Ishikawa (cell line): Measurements from ENCODE around the gene FAM149A.

Experiments used
- CEBPB ChIP-seq: IDR thresholded peaks from 2 replicates; pipeline ENCODE4 v1.6.1; 2012
- CREB1 ChIP-seq: IDR thresholded peaks from 2 replicates; pipeline ENCODE4 v1.6.1; 2012; ENCODE audit warnings: low read depth
- EGR1 ChIP-seq: IDR thresholded peaks from 2 replicates; pipeline ENCODE4 v1.6.1; 2012
- EP300 ChIP-seq: IDR thresholded peaks from 2 replicates; pipeline ENCODE4 v1.6.1; 2012; ENCODE audit warnings: borderline replicate concordance
- FOXM1 ChIP-seq: IDR thresholded peaks from 2 replicates; pipeline ENCODE4 v1.6.1; 2012; ENCODE audit warnings: low read depth, borderline replicate concordance
- NFIC ChIP-seq: IDR thresholded peaks from 2 replicates; pipeline ENCODE4 v1.6.1; 2012
- RAD21 ChIP-seq: IDR thresholded peaks from 2 replicates; pipeline ENCODE4 v1.6.1; 2012; ENCODE audit warnings: low read depth
- TAF1 ChIP-seq: IDR thresholded peaks from 2 replicates; pipeline ENCODE4 v1.6.1; 2012; ENCODE audit warnings: low read depth, mild to moderate bottlenecking
- TCF12 ChIP-seq: IDR thresholded peaks from 2 replicates; pipeline ENCODE4 v1.6.1; 2012; ENCODE audit warnings: low read depth
- TEAD4 ChIP-seq: IDR thresholded peaks from 2 replicates; pipeline ENCODE4 v1.6.1; 2012
- YY1 ChIP-seq: IDR thresholded peaks from 2 replicates; pipeline ENCODE4 v1.6.1; 2012; ENCODE audit warnings: low read depth
- ZBTB7A ChIP-seq: IDR thresholded peaks from 2 replicates; pipeline ENCODE4 v1.6.1; 2012; ENCODE audit warnings: low read depth
- TF ChIP-seq, protein P1 (sequence below): IDR thresholded peaks from 2 replicates; pipeline ENCODE4 v1.6.1; 2012
- TF ChIP-seq, protein P2 (sequence below): IDR thresholded peaks from 2 replicates; pipeline ENCODE4 v1.6.1; 2012
- TF ChIP-seq, protein P3 (sequence below): IDR thresholded peaks from 2 replicates; pipeline ENCODE4 v1.6.1; 2012; ENCODE audit warnings: low read depth, mild to moderate bottlenecking

Gene FAM149A

DNA sequence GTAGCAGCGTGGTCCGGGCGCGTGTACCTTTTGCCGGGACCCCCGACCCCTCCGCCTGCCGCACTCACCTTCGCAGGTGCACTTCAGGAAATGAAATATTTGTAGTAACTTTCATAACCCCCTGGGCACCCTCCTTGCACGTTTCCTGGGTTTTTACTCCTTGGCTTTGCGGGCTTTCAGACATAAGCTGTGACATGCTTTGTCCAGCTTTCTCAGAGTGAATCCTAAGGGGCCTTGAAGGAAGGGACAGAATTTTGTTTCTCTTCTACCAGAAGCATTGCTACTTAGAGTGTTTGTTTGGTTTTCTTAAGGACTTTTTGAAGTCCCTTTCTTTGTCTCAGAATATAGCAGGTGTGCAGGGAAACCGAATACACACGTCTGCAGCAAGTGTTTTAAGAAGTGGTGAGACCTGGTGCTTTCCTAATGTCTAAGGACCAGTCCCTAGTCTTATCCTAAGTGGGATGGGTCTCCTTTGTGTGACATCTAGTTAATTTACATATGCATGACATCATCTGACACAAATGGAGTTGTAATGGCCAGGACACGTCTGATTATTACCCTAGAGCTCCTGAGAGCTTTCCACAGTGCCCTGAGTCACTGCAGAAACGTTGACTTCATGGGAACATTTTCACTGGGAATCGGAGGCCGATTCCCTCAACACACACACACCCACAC is 1.3 kb downstream of the FAM149A start:
- TF ChIP-seq TCF12 (no peak), YY1 (no peak), CEBPB (no peak), ZBTB7A (no peak), TAF1 (no peak), RAD21 (no peak), FOXM1 (no peak), TEAD4 (no peak), EP300 (no peak), EGR1 (no peak)
- TF ChIP-seq, protein P1, sequence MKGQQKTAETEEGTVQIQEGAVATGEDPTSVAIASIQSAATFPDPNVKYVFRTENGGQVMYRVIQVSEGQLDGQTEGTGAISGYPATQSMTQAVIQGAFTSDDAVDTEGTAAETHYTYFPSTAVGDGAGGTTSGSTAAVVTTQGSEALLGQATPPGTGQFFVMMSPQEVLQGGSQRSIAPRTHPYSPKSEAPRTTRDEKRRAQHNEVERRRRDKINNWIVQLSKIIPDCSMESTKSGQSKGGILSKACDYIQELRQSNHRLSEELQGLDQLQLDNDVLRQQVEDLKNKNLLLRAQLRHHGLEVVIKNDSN = no peak
- TF ChIP-seq, protein P2, sequence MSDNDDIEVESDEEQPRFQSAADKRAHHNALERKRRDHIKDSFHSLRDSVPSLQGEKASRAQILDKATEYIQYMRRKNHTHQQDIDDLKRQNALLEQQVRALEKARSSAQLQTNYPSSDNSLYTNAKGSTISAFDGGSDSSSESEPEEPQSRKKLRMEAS = no peak

DNA sequence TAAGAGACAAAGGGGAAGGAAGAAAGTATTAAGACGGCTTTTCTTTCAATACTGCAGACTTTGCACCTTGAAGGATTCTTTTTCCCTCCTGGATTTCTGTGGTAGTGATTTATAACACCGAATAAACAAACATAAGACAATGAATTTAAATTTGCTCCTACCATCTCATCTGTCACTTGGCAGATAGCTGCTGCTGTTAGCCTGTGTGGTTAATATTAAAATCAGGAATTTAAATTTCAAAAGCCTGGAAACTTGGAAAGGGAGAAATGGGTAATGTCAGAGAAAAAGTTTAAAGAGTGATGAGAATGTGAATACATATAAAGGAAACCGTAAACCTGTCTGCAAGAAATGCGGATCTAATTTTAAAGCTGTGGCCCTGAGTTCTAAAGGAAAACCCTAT is 3.4 kb downstream of the FAM149A start:
- TF ChIP-seq TCF12 = no peak
- no peak for TF ChIP-seq NFIC
- no peak for TF ChIP-seq CREB1
- TF ChIP-seq EGR1 = no peak
- no peak for TF ChIP-seq FOXM1

DNA sequence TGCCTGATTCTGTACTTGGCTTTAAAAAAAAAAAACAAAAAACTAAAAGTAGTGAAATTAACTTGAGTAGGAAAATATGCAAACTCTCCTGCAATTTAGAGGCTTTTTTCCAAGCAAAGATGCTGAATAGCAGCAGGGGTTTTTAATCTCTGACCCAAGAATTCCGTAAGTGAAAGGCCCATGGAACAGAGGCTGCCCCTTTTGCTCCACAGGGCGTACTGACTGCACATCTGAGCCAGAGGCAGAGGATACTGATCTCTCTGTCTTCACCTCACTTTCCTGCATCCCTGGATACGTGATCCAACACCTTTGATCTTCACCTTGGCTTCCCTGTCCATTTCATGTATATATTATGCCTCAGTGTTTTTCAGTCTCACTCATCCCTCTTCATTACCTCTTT is 3.9 kb downstream of the FAM149A start:
- TF ChIP-seq, protein P3, sequence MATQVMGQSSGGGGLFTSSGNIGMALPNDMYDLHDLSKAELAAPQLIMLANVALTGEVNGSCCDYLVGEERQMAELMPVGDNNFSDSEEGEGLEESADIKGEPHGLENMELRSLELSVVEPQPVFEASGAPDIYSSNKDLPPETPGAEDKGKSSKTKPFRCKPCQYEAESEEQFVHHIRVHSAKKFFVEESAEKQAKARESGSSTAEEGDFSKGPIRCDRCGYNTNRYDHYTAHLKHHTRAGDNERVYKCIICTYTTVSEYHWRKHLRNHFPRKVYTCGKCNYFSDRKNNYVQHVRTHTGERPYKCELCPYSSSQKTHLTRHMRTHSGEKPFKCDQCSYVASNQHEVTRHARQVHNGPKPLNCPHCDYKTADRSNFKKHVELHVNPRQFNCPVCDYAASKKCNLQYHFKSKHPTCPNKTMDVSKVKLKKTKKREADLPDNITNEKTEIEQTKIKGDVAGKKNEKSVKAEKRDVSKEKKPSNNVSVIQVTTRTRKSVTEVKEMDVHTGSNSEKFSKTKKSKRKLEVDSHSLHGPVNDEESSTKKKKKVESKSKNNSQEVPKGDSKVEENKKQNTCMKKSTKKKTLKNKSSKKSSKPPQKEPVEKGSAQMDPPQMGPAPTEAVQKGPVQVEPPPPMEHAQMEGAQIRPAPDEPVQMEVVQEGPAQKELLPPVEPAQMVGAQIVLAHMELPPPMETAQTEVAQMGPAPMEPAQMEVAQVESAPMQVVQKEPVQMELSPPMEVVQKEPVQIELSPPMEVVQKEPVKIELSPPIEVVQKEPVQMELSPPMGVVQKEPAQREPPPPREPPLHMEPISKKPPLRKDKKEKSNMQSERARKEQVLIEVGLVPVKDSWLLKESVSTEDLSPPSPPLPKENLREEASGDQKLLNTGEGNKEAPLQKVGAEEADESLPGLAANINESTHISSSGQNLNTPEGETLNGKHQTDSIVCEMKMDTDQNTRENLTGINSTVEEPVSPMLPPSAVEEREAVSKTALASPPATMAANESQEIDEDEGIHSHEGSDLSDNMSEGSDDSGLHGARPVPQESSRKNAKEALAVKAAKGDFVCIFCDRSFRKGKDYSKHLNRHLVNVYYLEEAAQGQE = no peak
- no peak for TF ChIP-seq TAF1
- TF ChIP-seq EP300 = no peak
- no peak for TF ChIP-seq FOXM1
- TF ChIP-seq RAD21 = no peak
- no peak for TF ChIP-seq EGR1
- no peak for TF ChIP-seq CEBPB
- TF ChIP-seq CREB1 = no peak
- no peak for TF ChIP-seq YY1
- TF ChIP-seq, protein P1 = no peak
- TF ChIP-seq TEAD4 = no peak
- TF ChIP-seq, protein P2 = no peak
- TF ChIP-seq TCF12 = no peak
- no peak for TF ChIP-seq ZBTB7A
- TF ChIP-seq NFIC = no peak

DNA sequence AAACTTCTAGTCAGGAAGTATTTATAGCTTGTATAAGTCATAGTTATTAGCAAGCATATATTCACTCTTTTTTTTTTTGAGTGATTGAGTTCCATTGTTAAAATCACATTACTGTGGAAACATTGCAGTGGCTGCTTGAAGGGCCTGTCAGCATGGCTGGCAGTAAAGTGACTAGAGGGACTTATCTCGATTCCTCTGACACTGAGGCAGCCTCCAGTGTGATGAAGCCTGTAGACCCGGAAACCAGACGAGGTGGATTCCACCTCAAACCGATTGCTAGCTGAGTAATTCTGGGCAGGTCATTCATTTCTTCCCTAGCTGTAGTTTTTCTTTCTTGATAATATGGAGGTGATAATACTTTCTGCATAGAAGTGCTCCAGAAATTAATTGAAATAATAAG is 4.7 kb downstream of the FAM149A start:
- TF ChIP-seq, protein P1 = no peak
- TF ChIP-seq TAF1 = no peak
- TF ChIP-seq FOXM1 = no peak
- no peak for TF ChIP-seq CREB1
- TF ChIP-seq TEAD4 = no peak
- no peak for TF ChIP-seq YY1

DNA sequence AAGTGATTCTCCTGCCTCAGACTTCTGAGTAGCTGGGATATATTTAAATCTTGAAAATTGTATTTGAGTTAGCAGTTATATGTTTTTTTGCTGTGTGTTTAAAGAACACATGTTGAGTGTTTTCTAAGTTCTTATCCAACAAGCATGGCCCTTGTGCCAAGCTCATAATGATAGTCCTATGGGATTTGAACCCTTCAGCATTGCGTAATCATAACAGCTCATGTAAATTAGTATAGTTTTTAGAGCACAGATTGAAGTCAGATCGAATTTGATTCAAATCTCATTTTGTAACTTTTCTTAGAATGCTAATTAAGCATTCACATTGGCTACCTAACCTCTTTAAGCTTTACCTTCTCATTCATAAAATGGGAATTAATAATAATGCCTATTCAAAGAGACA is 12.2 kb downstream of the FAM149A start:
- TF ChIP-seq TCF12 (no peak), EP300 (no peak), CEBPB (peak; percentile 65; the same call in 1 of the 2 replicates), RAD21 (no peak)

DNA sequence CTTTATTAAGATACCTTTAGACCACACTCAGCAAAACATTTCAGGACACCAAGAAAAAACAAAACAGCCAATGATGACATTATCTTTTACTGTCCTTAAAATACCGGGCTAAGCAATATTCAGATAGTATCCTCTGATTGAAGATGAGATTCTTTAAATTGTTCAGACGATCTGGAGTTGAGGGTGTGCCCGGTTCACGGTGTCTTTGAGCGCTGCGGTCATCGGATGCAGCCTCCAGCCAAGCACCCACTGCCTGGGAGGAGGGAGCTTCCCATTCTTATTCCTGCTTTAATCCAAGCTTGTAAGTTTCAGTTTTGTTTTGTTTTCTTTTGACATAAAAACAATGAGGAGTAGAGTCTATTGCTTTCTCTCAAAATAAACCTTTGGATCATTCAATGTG is 14.1 kb downstream of the FAM149A start:
- TF ChIP-seq ZBTB7A = no peak
- TF ChIP-seq EP300 = no peak
- no peak for TF ChIP-seq CREB1
- TF ChIP-seq, protein P3 = no peak
- TF ChIP-seq RAD21 = no peak
- TF ChIP-seq, protein P2 = no peak
